Keratinocyte (primary cell): ENCODE results near the gene HEATR9.

Experiments used
- EZH2 ChIP-seq: IDR thresholded peaks from one replicate; pipeline ENCODE4 v1.6.1; 2012; ENCODE audit warnings: inconsistent platforms, mild to moderate bottlenecking, low read length, moderate library complexity
- TF ChIP-seq, protein P1 (sequence below), 3 experiments: IDR thresholded peaks in 1 of 3; conservative IDR thresholded peaks in 1 of 3; optimal IDR thresholded peaks in 1 of 3; 2 replicates in 2 of 3; 3 replicates in 1 of 3; pipeline versions ENCODE3 to v1.5.1; 2011; ENCODE audit warnings: low read length in 3 of 3, mild to moderate bottlenecking in 3 of 3, moderate library complexity in 2 of 3, control low read depth in 1 of 3, inconsistent platforms in 1 of 3; ENCODE audit not compliant: insufficient read depth in 2 of 3; ENCODE audit errors: extremely low read depth in 1 of 3

DNA sequence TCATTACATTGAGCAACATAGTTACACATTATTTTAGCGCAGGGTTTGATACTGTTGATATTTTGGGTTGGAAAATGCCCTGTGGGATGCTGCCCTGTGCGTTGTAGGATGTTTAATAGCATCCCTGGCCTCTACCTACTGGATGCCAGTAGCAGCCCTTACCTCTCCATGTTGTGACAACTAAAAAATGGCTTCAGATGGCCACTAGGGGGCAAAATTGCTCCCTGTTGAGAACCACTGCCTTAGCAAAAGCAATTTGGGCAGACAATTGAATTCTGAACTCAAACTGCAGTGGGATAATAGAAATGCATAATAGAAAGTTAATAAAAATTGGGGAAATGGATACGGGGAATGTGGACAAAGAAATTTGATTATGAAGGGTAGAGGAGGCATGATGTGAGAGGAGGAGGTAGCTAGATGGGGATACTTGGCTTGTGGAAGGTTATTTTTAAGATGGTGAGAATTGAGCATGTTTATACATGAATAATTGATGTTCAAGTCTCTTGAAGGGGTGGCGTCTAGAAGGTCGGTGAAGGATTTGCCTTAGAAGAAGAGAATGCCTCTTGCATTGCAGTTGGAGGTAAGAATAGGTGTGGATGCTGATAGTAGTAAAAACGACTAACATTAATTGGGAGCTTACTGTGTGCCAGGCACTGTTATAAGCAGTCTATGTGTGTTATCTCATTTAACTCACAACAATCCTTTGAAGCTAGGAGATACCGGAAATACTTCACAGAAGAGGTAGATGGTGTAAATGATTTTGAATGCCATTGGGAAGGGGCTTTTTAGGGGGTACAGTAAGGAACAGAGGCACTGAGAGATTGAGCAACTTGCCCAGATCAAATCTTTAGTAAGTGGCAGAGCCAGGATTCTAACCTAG, 19.0 kb downstream of the HEATR9 start:
- TF ChIP-seq, protein P1, sequence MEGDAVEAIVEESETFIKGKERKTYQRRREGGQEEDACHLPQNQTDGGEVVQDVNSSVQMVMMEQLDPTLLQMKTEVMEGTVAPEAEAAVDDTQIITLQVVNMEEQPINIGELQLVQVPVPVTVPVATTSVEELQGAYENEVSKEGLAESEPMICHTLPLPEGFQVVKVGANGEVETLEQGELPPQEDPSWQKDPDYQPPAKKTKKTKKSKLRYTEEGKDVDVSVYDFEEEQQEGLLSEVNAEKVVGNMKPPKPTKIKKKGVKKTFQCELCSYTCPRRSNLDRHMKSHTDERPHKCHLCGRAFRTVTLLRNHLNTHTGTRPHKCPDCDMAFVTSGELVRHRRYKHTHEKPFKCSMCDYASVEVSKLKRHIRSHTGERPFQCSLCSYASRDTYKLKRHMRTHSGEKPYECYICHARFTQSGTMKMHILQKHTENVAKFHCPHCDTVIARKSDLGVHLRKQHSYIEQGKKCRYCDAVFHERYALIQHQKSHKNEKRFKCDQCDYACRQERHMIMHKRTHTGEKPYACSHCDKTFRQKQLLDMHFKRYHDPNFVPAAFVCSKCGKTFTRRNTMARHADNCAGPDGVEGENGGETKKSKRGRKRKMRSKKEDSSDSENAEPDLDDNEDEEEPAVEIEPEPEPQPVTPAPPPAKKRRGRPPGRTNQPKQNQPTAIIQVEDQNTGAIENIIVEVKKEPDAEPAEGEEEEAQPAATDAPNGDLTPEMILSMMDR (optimal IDR thresholded peaks at IDR 0.05 in 1 of 3, IDR thresholded peaks at IDR 0.05 in 1 of 3, conservative IDR thresholded peaks at IDR 0.05 in 1 of 3; ENCODE audit: extremely low read depth in 1 of 3, insufficient read depth in 2 of 3, low read length in 3 of 3): peak; percentile 72 to 84 (median 73)
- TF ChIP-seq EZH2: no peak
